Measurements from ENCODE around the gene PEAK1.
"Not testable (repeated sequence)": the region's sequence is repeated elsewhere in the genome, so short reads cannot be mapped to it uniquely, and the experiment has no call there.

Gene PEAK1

GRCh38 chr15:77420610-77421369 is 886 bp upstream of the PEAK1 start, which contains the start of gene HMG20A:
HMG20A (plus strand) TSS chr15:77420888; CDS start chr15:77458408, 37,520 bp downstream.
- peak; percentile 89 for DNase-seq

- DNase-seq, result peak; percentile 53
Observed at GRCh38 chr15:77418966-77419835, 703 bp downstream of the PEAK1 start.

- DNase-seq, result no peak
Observed at GRCh38 chr15:77418391-77418965, 1.4 kb downstream of the PEAK1 start.

- no peak for DNase-seq
Observed at GRCh38 chr15:77417602-77418001, 2.3 kb downstream of the PEAK1 start.

- no peak for DNase-seq
Observed at GRCh38 chr15:77416954-77417353, 3.0 kb downstream of the PEAK1 start.

- DNase-seq, result no peak
Observed at GRCh38 chr15:77416148-77416455, 3.8 kb downstream of the PEAK1 start.

- no peak for DNase-seq
Observed at GRCh38 chr15:77415450-77416147, 4.3 kb downstream of the PEAK1 start.

- DNase-seq, result no peak
Observed at GRCh38 chr15:77414789-77415442, 5.0 kb downstream of the PEAK1 start.

GRCh38 chr15:77413699-77414349 is 6.1 kb downstream of the PEAK1 start:
- DNase-seq, result no peak

- DNase-seq, result no peak
Observed at GRCh38 chr15:77412972-77413698, 6.8 kb downstream of the PEAK1 start.

- DNase-seq, result no peak
Observed at GRCh38 chr15:77411619-77411976, 8.3 kb downstream of the PEAK1 start.

- DNase-seq, result no peak
Observed at GRCh38 chr15:77410701-77411618, 8.9 kb downstream of the PEAK1 start.

GRCh38 chr15:77410157-77410500 is 9.8 kb downstream of the PEAK1 start:
- DNase-seq, result not testable (repeated sequence)

GRCh38 chr15:77409259-77410156 is 10.4 kb downstream of the PEAK1 start:
- DNase-seq, result no peak

- DNase-seq, result no peak
Observed at GRCh38 chr15:77406846-77407245, 13.1 kb downstream of the PEAK1 start.

GRCh38 chr15:77406173-77406759 is 13.6 kb downstream of the PEAK1 start:
- not testable (repeated sequence) for DNase-seq

GRCh38 chr15:77402740-77403379 is 17.0 kb downstream of the PEAK1 start:
- no peak for DNase-seq

GRCh38 chr15:77400258-77400657 is 19.6 kb downstream of the PEAK1 start:
- no peak for DNase-seq
